GM23338 (cell line): ENCODE data around the gene COL24A1. TPM values are rescaled to one million over a fixed set of nuclear protein-coding genes. Genes with fewer than 3 reads are reported as not detected.

Experiments
- ATAC-seq: fragments of 200-7000 bp; cut with Tn5 transposase; 3 replicates; pipeline ENCODE4 v1.9.1; 2020
- DNase-seq: peaks from one replicate; pipeline ENCODE4 v3.0.0-alpha.2; 2015; ENCODE audit warnings: low spot score
- H2AFZ ChIP-seq: fragments of 200-600 bp; sonication (generic); 2 replicates; pipeline ENCODE4 v1.8.0; 2016; ENCODE audit warnings: antibody characterized with exemption, mild to moderate bottlenecking, moderate library complexity
- H3F3A ChIP-seq: fragments of 200-600 bp; sonication (generic); replicated peaks from 2 replicates; pipeline ENCODE4 v1.8.0; 2017; ENCODE audit warnings: antibody characterized with exemption, mixed run types, low read depth
- H3K27ac ChIP-seq: fragments of 200-600 bp; sonication (generic); 2 replicates; pipeline ENCODE4 v1.6.1; 2016; ENCODE audit warnings: low read depth
- H3K27me3 ChIP-seq: fragments of 200-600 bp; sonication (generic); 2 replicates; pipeline ENCODE4 v1.8.0; 2016; ENCODE audit warnings: mild to moderate bottlenecking, mixed run types, moderate library complexity; ENCODE audit not compliant: insufficient read depth
- H3K36me3 ChIP-seq: fragments of 200-600 bp; sonication (generic); 2 replicates; pipeline ENCODE4 v1.8.0; 2016; ENCODE audit warnings: mild to moderate bottlenecking; ENCODE audit not compliant: insufficient read depth
- H3K4me1 ChIP-seq: fragments of 200-600 bp; sonication (generic); 2 replicates; pipeline ENCODE4 v1.8.0; 2016; ENCODE audit warnings: mild to moderate bottlenecking, moderate library complexity; ENCODE audit not compliant: insufficient read depth
- H3K4me2 ChIP-seq: fragments of 200-600 bp; sonication (generic); 2 replicates; pipeline ENCODE4 v1.7.1; 2017; ENCODE audit warnings: mixed run types
- H3K4me3 ChIP-seq: fragments of 200-600 bp; sonication (generic); 2 replicates; pipeline ENCODE4 v1.6.1; 2016; ENCODE audit warnings: mixed run types
- H3K79me2 ChIP-seq: fragments of 200-600 bp; sonication (generic); replicated peaks from 2 replicates; pipeline ENCODE4 v1.8.0; 2017; ENCODE audit warnings: mild to moderate bottlenecking; ENCODE audit not compliant: insufficient read depth
- H3K9me2 ChIP-seq: fragments of 200-600 bp; sonication (generic); 2 replicates; pipeline ENCODE4 v1.8.0; 2017; ENCODE audit not compliant: insufficient read depth
- H4K20me1 ChIP-seq: fragments of 200-600 bp; sonication (generic); replicated peaks from 2 replicates; pipeline ENCODE4 v1.8.0; 2017; ENCODE audit warnings: mild to moderate bottlenecking; ENCODE audit not compliant: insufficient read depth
- H3K27ac Mint-ChIP-seq: 2 replicates; pipeline ENCODE4 v1.8.0; 2020; ENCODE audit warnings: inconsistent platforms, mild to moderate bottlenecking, moderate library complexity, mixed read lengths
- H3K27me3 Mint-ChIP-seq: 3 replicates; pipeline ENCODE4 v1.8.0; 2022; ENCODE audit warnings: low read depth, mild to moderate bottlenecking, moderate library complexity, mixed read lengths, inconsistent platforms; ENCODE audit not compliant: insufficient read depth, poor library complexity
- H3K36me3 Mint-ChIP-seq: 3 replicates; pipeline ENCODE4 v1.8.0; 2021; ENCODE audit warnings: low read depth, mild to moderate bottlenecking, inconsistent platforms, moderate library complexity, mixed read lengths
- H3K4me1 Mint-ChIP-seq: 3 replicates; pipeline ENCODE4 v1.8.0; 2020; ENCODE audit warnings: mild to moderate bottlenecking, inconsistent platforms, mixed read lengths
- H3K4me3 Mint-ChIP-seq: 3 replicates; pipeline ENCODE4 v1.8.0; 2021; ENCODE audit warnings: moderate library complexity, mild to moderate bottlenecking, inconsistent platforms, mixed read lengths
- H3K9me3 Mint-ChIP-seq: 3 replicates; pipeline ENCODE4 v1.8.0; 2020; ENCODE audit warnings: moderate library complexity, mild to moderate bottlenecking, inconsistent platforms, mixed read lengths
- CREB1 ChIP-seq: fragments of 250-450 bp; sonication (Bioruptor Pico); IDR thresholded peaks from 2 replicates; pipeline ENCODE4 v1.5.0; 2020; ENCODE audit warnings: low read depth, mild to moderate bottlenecking, moderate library complexity
- CTCF ChIP-seq, 2 experiments: fragments of 200-600 bp in 1 of 2; sonication (generic) in 1 of 2; conservative IDR thresholded peaks; 2 replicates each; pipeline versions ENCODE4 v1.5.1 to v1.6.1; 2016 to 2017; ENCODE audit warnings: antibody characterized with exemption in 2 of 2, low read depth in 2 of 2, mild to moderate bottlenecking in 2 of 2, moderate library complexity in 1 of 2
- ETS1 ChIP-seq: IDR thresholded peaks from 2 replicates; pipeline ENCODE4 v1.6.1; 2016; ENCODE audit warnings: antibody characterized with exemption
- EZH2phosphoT487 ChIP-seq: fragments of 200-600 bp; sonication (generic); IDR thresholded peaks from one replicate; pipeline ENCODE4 v1.8.1; 2018; ENCODE audit warnings: antibody characterized with exemption; ENCODE audit not compliant: unreplicated experiment
- NANOG ChIP-seq: IDR thresholded peaks from 2 replicates; pipeline ENCODE4 v1.6.1; 2016; ENCODE audit warnings: antibody characterized with exemption, borderline replicate concordance
- POLR2AphosphoS5 ChIP-seq: IDR thresholded peaks from 2 replicates; pipeline ENCODE4 v1.6.1; 2016; ENCODE audit warnings: antibody characterized with exemption, low read depth
- STAT1 ChIP-seq: IDR thresholded peaks from one replicate; pipeline ENCODE4 v1.6.1; 2016; ENCODE audit warnings: antibody characterized with exemption; ENCODE audit not compliant: unreplicated experiment
- ZNF331 ChIP-seq: fragments of 250-450 bp; sonication (Bioruptor Pico); IDR thresholded peaks from 2 replicates; pipeline ENCODE4 v1.5.0; 2020; ENCODE audit warnings: low read depth, mild to moderate bottlenecking, moderate library complexity
- polyA plus RNA-seq: library from polyadenylated mRNA; unstranded; fragments of >200 nt; fragmentation: Nextera tagmentation; extraction: Ambion mirVana; gene quantifications from 2 replicates; pipeline ENCODE4 v1.2.1, GENCODE V29; 2016
- total RNA-seq: library from RNA; depleted of rRNA; stranded (reverse); fragments of >200 nt; shearing (Covaris generic); gene quantifications from 2 replicates; pipeline ENCODE4 v1.2.3, GENCODE V29; 2014

The COL24A1 gene
- total and polyA plus RNA-seq, 2 experiments from 2014 or later, result 1.2 to 2.1 TPM

GRCh38 chr1:85830837-85831236, 325.7 kb downstream of the COL24A1 start (continued):
- TF ChIP-seq CREB1 (no peak), ETS1 (no peak), NANOG (no peak), ZNF331 (CRISPR knock-in tag) (no peak), CTCF (conservative IDR thresholded peaks at IDR 0.05; ENCODE audit: low read depth in 2 of 2) (no peak), EZH2phosphoT487 (no peak), POLR2AphosphoS5 (no peak), STAT1 (no peak)

GRCh38 chr1:85824066-85824840, 332.3 kb downstream of the COL24A1 start:
- no peak overlapping the region for H2AFZ ChIP-seq
- H3K4me1 Mint-ChIP-seq, result peaks cover 6% of the 10 kb centered on the region
- H3K79me2 ChIP-seq, result no peaks in the 10 kb centered on the region
- H3K27ac ChIP-seq, result no peak overlapping the region
- H3K36me3 ChIP-seq, result no peaks in the 10 kb centered on the region
- no peak overlapping the region for H3K4me3 ChIP-seq
- H3K9me3 Mint-ChIP-seq, result peaks cover 2% of the 10 kb centered on the region; the same call in 1 of the 3 replicates
- no peak overlapping the region for H3K4me2 ChIP-seq
- DNase-seq (peak; percentile 39), ATAC-seq (peak; percentile 72)
- no peaks in the 10 kb centered on the region for H3K27me3 ChIP-seq
- H3K4me1 ChIP-seq, result peaks cover 7% of the 10 kb centered on the region; the same call in 1 of the 2 replicates
- 0 out of 2 replicates have a peak, but pooled peaks cover 5% of the 10 kb centered on the region for H3K9me2 ChIP-seq
- H4K20me1 ChIP-seq, result no peaks in the 10 kb centered on the region
- peak; percentile 42 to 52 for TF ChIP-seq CTCF (conservative IDR thresholded peaks at IDR 0.05; ENCODE audit: low read depth in 2 of 2)
- TF ChIP-seq ZNF331 (CRISPR knock-in tag), result no peak
- no peaks in the 10 kb centered on the region for H3K36me3 Mint-ChIP-seq
- no peaks in the 10 kb centered on the region for H3K27me3 Mint-ChIP-seq
- H3F3A ChIP-seq, result no peaks in the 10 kb centered on the region
- no peak overlapping the region for H3K27ac Mint-ChIP-seq
- H3K4me3 Mint-ChIP-seq, result no peak overlapping the region
